ENCODE data around the gene ZFP36. TPM values are rescaled to one million over a fixed set of nuclear protein-coding genes. Genes with fewer than 3 reads are reported as not detected.
A peak's percentile ranks its signal among the peaks of the same experiment; 100 is the strongest.

Gene ZFP36
- total and polyA plus RNA-seq, 2 of the 8 experiments (the other 6 are each of a cell fraction or from before 2014, with no cell fraction given): 4.0 to 10.9 TPM

GRCh38 chr19:39401070-39401548 is 5.5 kb upstream of the ZFP36 start:
- Histone ChIP-seq H2AFZ (ENCODE audit: low read length) (no peak overlapping the region), H4K20me1 (replicated peaks in 1 of 2; ENCODE audit: control insufficient read depth in 1 of 2, insufficient read depth in 2 of 2, low read length in 2 of 2) (peaks cover 2 to 7% of the 10 kb centered on the region in 2 experiments), H3K9me3 (ENCODE audit: insufficient read depth in 2 of 2, low read depth in 1 of 2, low read length in 1 of 2) (no peaks in the 10 kb centered on the region), H4K5ac (ENCODE audit: insufficient read length, low read depth, low read length) (no peak overlapping the region), H4K91ac (replicated peaks; ENCODE audit: insufficient read length, low read length) (peak overlapping the region; percentile 91), H2BK20ac (ENCODE audit: low read length) (no peak overlapping the region; the same call in 1 of the 2 replicates), H2BK12ac (ENCODE audit: low read depth, low read length) (peak overlapping the region; percentile 95), H3K27me3 (replicated peaks in 1 of 4; ENCODE audit: control insufficient read depth in 3 of 4, extremely low read depth in 1 of 4, insufficient read depth in 3 of 4, low read length in 3 of 4) (no peaks in the 10 kb centered on the region), H3K4ac (replicated peaks; ENCODE audit: insufficient read length, low read depth, low read length) (no peak overlapping the region), H3K27ac (ENCODE audit: low read depth, low read length) (no peak overlapping the region), H3K4me3 (ENCODE audit: extremely low read depth in 1 of 4, insufficient read depth in 2 of 4, low read depth in 3 of 4, low read length in 4 of 4) (no peak overlapping the region), H2BK15ac (ENCODE audit: low read length) (peak overlapping the region; percentile 85; the same call in 1 of the 2 replicates), H3K9ac (replicated peaks in 1 of 4; ENCODE audit: extremely low read depth in 1 of 4, low read depth in 3 of 4, low read length in 3 of 4) (no peak overlapping the region), H2BK5ac (ENCODE audit: low read depth, low read length) (peak overlapping the region; percentile 86), H3K4me2 (ENCODE audit: insufficient read depth in 1 of 2, low read depth in 2 of 2, low read length in 2 of 2) (no peak overlapping the region; a peak in 1 of 4 replicates), H3K4me1 (replicated peaks in 1 of 4; ENCODE audit: control insufficient read depth in 3 of 4, insufficient read depth in 4 of 4, low read length in 3 of 4) (peaks cover 6 to 32% (median 19%) of the 10 kb centered on the region in 4 experiments), H3K23ac (ENCODE audit: insufficient read length) (no peak overlapping the region), H2BK120ac (replicated peaks; ENCODE audit: low read depth, low read length) (peak overlapping the region; percentile 86), H3K36me3 (ENCODE audit: control insufficient read depth in 2 of 4, insufficient read depth in 4 of 4, low read length in 3 of 4) (no peaks in the 10 kb centered on the region; a peak in 1 of 8 replicates), H3K56ac (replicated peaks; ENCODE audit: insufficient read length, low read depth, low read length) (no peak overlapping the region), H3K14ac (ENCODE audit: insufficient read length) (no peak overlapping the region), H4K8ac (ENCODE audit: extremely low read depth, insufficient read depth, low read length) (no peak overlapping the region; the same call in 1 of the 2 replicates), H3K79me1 (ENCODE audit: low read depth, low read length) (no peaks in the 10 kb centered on the region), H3K18ac (ENCODE audit: extremely low read depth, low read length) (no peak overlapping the region; the same call in none of the 2 replicates), H3K23me2 (ENCODE audit: low read depth, low read length) (peaks cover 13% of the 10 kb centered on the region; the same call in 1 of the 2 replicates), H2AK5ac (ENCODE audit: low read depth, low read length) (peak overlapping the region; percentile 99), H3K79me2 (ENCODE audit: control insufficient read depth in 1 of 2, insufficient read depth in 2 of 2, low read length in 2 of 2) (no peaks in the 10 kb centered on the region)
- no peak for TF ChIP-seq SP2 (IDR thresholded peaks at IDR 0.05; ENCODE audit: low read length)
- no peak for TF ChIP-seq USF2 (IDR thresholded peaks at IDR 0.05; ENCODE audit: low read length)
- no peak for TF ChIP-seq EGR1 (IDR thresholded peaks at IDR 0.05; ENCODE audit: borderline replicate concordance, low read depth, low read length)
- no peak for TF ChIP-seq TAF7 (optimal IDR thresholded peaks at IDR 0.05; ENCODE audit: borderline replicate concordance, low read depth, low read length)
- WGBS, 2 experiments (ENCODE audit: extremely low coverage in 1 of 2, insufficient coverage in 1 of 2, insufficient read length in 1 of 2, insufficient replicate concordance in 2 of 2, low coverage in 1 of 2, low lambda C conversion rate in 2 of 2, missing lambda C conversion rate in 1 of 2): 96% methylated on average over 4 of the region's 4 CpGs; no CpG with 5 or more reads in 1 of the 2 experiments
- ChIA-PET CTCF (ENCODE audit: partially characterized antibody) (interaction anchor here (0.6 to 9.5 kb wide), 7 partner anchors 10 to 102 kb away, joined by 3 to 128 read pairs (median 4); partner anchors contain the start of genes MED29, PAF1 and PLEKHG2), POLR2A (ENCODE audit: partially characterized antibody) (interaction anchor here (0.7 to 14.3 kb wide), 13 partner anchors 8 to 98 kb away, joined by 3 to 234 read pairs (median 4); partner anchors contain the start of genes MED29, PAF1, PLEKHG2 and RPS16)
- no peak for DNase-seq (ENCODE audit: low read depth in 1 of 2, low spot score in 2 of 2)
- FAIRE-seq: no peak

Measured in H1 (cell line).